GM12891 (cell line): ENCODE data around the gene CEND1.

Experiments
- DNase-seq: peaks from one replicate; pipeline ENCODE4 v3.0.0; 2011; ENCODE audit warnings: low spot score; ENCODE audit not compliant: insufficient read length
- FAIRE-seq: peaks from 2 replicates; lab custom pipeline; 2011; peaks lifted over from hg19 to GRCh38; lab: Jason Lieb, UNC
- PAX5 ChIP-seq: IDR thresholded peaks from 2 replicates; pipeline ENCODE4 v1.6.1; 2011; ENCODE audit warnings: low read length, moderate library complexity, mild to moderate bottlenecking; ENCODE audit not compliant: insufficient read depth, severe bottlenecking
- POLR2A ChIP-seq: IDR thresholded peaks from 2 replicates; pipeline ENCODE4 v1.6.1; 2011; ENCODE audit warnings: low read depth, low read length, control low read depth
- POLR2AphosphoS5 ChIP-seq: IDR thresholded peaks from 2 replicates; pipeline ENCODE4 v1.6.1; 2011; ENCODE audit warnings: low read depth, low read length, control low read depth
- POU2F2 ChIP-seq: IDR thresholded peaks from 2 replicates; pipeline ENCODE4 v1.6.1; 2011; ENCODE audit warnings: low read depth, mild to moderate bottlenecking, control low read depth, low read length, moderate library complexity
- SPI1 ChIP-seq: IDR thresholded peaks from 2 replicates; pipeline ENCODE4 v1.6.1; 2011; ENCODE audit warnings: low read depth, low read length, control low read depth
- TAF1 ChIP-seq: IDR thresholded peaks from 2 replicates; pipeline ENCODE4 v1.6.1; 2011; ENCODE audit warnings: low read depth, low read length, control low read depth

The CEND1 gene

DNA sequence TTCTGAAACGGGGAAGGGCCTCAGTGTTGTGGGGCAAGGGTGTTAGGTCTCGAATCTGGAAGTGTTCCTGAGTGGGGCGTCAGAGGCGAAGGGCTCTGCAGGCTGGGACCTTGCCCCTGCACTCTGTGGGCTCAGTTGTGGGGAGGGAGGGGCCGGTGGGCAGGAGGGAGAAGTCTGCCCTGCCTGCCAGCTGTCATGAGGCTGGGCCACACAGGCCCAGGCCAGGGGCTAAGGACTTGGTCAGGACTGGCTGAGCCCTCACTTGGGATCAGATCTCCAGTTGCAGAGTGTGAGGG is 38.0 kb upstream of the CEND1 start, which contains the start of gene CRACR2B:
Gene CRACR2B, plus strand, starts transcription at position 23 of the 296 bp plus-strand sequence. CDS start 689 bp downstream, outside the sequence.
- TF ChIP-seq POLR2A (no peak), POU2F2 (no peak), TAF1 (no peak), POLR2AphosphoS5 (no peak), PAX5 (no peak), SPI1 (no peak)
- DNase-seq: no peak
- peak; percentile 47 for FAIRE-seq

DNA sequence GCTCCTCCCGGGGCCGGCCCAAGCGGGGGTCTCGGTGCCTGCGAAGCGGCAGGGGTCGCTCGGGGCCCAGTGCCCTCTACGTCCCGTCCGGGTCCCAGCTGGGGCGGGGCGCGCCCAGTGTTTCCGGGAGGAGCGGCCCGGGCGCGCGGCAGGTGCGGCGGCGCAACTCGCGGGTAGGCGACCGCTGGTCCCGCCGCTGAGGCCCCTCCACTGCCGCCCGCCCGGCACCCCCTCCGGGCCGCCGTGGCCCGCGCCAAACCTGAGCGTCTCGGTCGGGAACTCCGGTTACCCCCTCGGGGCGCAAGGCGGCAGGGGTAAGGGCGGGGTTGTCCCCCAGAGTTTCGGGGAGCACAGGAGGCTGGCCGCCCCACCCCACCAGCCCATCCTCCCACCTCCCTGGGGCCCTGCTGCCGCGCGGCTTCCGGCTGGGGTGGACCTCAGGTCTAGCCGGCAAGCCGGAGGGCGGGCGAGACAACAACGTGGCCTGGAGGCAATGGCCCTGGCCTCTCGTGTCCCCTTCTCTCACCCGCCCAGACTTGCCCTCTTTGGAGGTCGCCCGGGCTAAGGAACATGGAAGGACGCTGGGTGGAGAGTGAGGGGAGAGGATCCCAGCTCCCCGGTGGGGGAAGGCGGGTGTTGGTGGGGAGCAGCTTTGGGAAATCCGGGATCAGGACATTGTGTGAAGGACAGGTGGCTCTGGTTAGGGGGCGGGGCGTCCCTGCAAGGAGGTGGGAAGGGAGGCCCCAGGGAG is 37.4 kb upstream of the CEND1 start:
- FAIRE-seq (peak; percentile 95), DNase-seq (no peak)
- TF ChIP-seq PAX5 (no peak), POLR2A (no peak), POU2F2 (no peak), SPI1 (no peak), POLR2AphosphoS5 (no peak)

DNA sequence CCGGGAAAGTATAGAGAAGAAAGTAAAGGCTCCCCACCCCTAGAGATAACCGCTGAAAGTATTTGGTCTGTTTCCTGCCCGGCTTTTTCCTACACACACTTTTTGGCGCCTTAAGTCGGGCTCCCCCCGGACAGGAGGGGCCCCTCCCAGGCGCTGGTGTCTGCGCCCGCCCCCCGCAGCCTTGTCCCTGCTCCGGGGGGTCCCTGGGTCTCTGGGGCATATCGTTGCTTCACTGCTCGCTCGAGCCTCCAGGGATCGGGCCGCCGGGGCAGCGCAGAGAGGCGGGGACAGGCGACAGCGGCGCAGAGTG is 36.9 kb upstream of the CEND1 start:
- DNase-seq: no peak
- FAIRE-seq: no peak
- no peak for TF ChIP-seq POLR2A
- TF ChIP-seq POLR2AphosphoS5: no peak
- TF ChIP-seq TAF1: no peak
- TF ChIP-seq PAX5: no peak
- no peak for TF ChIP-seq POU2F2
- TF ChIP-seq SPI1: no peak

DNA sequence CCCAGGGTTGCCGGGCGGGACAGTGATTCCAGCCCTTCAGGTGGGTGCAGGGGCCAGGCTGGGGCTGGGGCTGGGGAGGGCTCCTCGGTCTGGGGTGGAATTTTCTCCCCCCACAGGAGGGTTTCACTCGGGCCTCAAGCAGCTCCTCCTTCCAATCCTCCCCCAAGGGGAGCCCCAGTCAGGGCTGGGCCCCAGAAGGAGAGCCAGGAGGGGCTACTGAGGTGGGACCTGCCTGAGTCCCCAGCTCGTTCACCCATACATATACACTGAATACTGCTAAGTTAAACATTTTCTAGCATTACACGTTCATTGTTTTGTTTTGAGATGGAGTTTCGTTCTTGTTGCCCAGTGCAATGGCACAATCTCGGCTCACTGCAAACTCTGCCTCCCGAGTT is 36.3 kb upstream of the CEND1 start:
- no peak for FAIRE-seq
- TF ChIP-seq TAF1: no peak
- TF ChIP-seq POU2F2: no peak
- TF ChIP-seq POLR2A: no peak; the same call in 1 of the 2 replicates
- TF ChIP-seq SPI1: no peak
- TF ChIP-seq PAX5: no peak
- TF ChIP-seq POLR2AphosphoS5: no peak

DNA sequence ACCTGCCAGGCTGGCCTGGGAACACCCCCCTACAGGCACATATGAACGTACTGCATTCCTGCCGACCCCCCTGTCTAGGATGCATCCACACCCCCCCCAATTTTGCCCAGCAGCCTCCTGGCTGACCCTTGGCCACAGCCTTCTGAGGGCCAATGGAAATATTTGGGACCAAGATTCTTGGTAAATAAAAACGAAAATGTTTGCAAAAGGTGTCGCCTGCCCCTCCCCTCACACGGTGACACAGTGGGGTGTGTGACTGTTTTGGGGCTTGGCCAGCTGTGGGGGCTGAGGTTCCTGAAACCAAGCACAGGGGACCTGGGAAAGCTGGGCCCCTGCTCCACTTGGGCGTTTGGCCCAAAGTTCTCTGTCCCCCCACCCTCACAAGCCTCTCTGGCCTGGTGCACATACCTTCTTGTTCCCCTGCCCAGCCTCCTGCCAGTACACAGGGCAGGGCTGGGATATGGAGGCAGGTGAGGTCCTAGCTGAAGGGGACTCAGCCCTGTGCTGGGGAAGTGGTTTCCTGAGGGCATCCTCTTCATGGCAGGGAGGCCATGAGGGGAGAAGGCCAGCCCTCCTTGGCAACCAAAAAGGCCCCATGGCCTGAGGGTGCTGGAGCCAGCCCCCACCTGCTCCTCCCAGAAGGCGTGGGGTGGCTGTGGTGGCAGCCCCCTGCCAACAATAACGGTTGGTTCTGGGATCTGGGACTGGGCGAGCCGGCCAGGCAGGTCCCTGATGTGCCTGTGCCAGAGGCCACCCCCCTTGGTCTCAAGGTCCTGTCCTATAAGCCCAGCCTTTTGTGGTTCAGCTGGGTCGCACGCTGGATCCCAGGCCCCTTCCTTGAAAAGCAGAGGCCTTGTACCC is 35.7 kb upstream of the CEND1 start:
- FAIRE-seq: no peak
- no peak for DNase-seq
- peak; percentile 23; the same call in 1 of the 2 replicates for TF ChIP-seq POLR2A
- TF ChIP-seq PAX5: no peak

More for the DNA sequence above, 36.3 kb upstream of the CEND1 start:
- DNase-seq: no peak

DNA sequence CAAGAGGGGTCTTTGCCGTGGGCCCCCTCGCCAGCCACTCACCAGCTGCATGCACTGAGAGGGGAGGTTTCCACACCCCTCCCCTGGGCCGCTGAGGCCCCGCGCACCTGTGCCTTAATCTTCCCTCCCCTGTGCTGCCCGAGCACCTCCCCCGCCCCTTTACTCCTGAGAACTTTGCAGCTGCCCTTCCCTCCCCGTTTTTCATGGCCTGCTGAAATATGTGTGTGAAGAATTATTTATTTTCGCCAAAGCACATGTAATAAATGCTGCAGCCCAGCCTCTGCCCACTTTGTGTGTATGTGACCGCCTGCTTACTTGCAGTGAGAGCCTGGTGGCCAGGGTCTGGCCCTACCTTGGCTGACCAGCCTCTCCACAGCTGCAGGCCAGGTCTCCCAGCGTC is 35.1 kb upstream of the CEND1 start:
- TF ChIP-seq PAX5 (no peak), POU2F2 (no peak), POLR2AphosphoS5 (no peak), TAF1 (no peak), POLR2A (no peak), SPI1 (no peak)
- FAIRE-seq (no peak), DNase-seq (no peak)

DNA sequence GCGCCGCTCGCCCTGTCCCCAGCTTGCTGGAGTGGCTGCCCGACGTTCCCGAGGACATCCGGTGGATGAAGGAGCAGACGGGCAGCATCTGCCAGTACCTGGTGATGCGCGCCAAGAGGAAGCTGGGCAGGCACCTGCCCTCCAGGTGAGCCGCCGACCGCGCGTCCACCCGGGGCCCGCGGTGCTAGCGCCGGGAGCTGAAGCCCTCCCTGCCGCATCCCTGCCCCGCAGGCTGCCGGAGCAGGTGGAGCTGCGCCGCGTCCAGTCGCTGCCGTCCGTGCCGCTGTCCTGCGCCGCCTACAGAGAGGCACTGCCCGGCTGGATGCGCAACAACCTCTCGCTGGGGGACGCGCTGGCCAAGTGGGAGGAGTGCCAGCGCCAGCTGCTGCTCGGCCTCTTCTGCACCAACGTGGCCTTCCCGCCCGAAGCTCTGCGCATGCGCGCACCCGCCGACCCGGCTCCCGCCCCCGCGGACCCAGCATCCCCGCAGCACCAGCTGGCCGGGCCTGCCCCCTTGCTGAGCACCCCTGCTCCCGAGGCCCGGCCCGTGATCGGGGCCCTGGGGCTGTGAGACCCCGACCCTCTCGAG is 34.5 kb upstream of the CEND1 start:
- no peak for TF ChIP-seq POLR2A
- TF ChIP-seq PAX5: no peak
- TF ChIP-seq POLR2AphosphoS5: no peak
- FAIRE-seq (no peak), DNase-seq (no peak)

DNA sequence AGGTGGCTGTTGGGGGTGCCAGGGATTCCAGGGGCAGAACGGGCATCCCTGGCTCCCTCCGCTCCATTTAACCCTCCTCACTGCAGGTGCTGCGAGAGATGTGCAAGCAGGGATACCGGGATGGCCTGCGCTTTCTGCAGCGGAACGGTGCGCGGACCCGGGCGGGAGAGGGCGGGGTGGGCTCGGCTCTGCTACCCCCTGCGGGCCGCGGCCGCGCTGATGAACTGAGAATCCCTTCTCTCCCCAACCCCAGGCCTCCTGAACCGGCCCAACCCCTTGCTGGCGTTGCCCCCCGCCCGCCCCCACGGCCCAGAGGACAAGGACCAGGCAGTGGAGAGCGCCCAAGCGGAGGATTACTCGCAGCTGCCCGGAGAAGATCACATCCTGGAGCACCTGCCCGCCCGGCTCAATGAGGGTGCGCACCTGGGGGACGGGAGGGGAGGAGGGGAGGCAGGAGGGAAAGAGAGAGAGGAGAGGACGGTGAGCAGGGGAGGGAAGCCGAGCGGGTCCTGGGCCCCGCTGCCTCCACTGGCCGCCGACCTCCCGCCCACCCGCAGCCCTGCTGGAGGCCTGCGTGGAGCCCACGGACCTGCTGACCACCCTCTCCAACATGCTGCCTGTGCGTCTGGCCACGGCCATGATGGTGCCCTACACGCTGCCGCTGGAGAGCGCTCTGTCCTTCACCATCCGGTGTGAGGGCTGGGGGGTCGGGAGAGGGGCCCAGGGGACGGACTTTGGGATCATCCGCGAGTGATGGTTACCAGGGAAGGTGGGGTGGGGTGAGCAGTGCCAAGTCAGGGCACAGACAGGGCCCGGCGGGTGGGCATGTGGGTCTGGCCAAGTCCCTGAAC is 33.8 kb upstream of the CEND1 start:
- no peak for DNase-seq
- no peak for FAIRE-seq

More for the DNA sequence above, 33.8 kb upstream of the CEND1 start:
- TF ChIP-seq POU2F2 (no peak), POLR2A (no peak), POLR2AphosphoS5 (no peak)
